Progenitor cell of endocrine pancreas (in vitro differentiated cells): ENCODE data around the gene RPS6KA3. TPM values are rescaled to one million over a fixed set of nuclear protein-coding genes. Genes with fewer than 3 reads are reported as not detected.

Source experiments
- DNase-seq: peaks from one replicate; pipeline ENCODE4 v3.0.0; 2021; ENCODE audit warnings: low spot score; ENCODE audit not compliant: unreplicated experiment
- H3K27ac Mint-ChIP-seq: 2 replicates; pipeline ENCODE4 v1.8.0; 2021; ENCODE audit warnings: mild to moderate bottlenecking, moderate library complexity, mixed read lengths
- H3K27me3 Mint-ChIP-seq: 2 replicates; pipeline ENCODE4 v1.8.0; 2021; ENCODE audit warnings: mixed read lengths
- H3K36me3 Mint-ChIP-seq: 2 replicates; pipeline ENCODE4 v1.8.0; 2022; ENCODE audit warnings: mixed read lengths; ENCODE audit not compliant: insufficient read depth
- H3K4me1 Mint-ChIP-seq: 2 replicates; pipeline ENCODE4 v1.8.0; 2021; ENCODE audit warnings: low read depth, mixed read lengths
- H3K4me3 Mint-ChIP-seq: 2 replicates; pipeline ENCODE4 v1.8.0; 2021; ENCODE audit warnings: low read depth, mild to moderate bottlenecking, moderate library complexity, mixed read lengths
- H3K9me3 Mint-ChIP-seq: 2 replicates; pipeline ENCODE4 v1.8.0; 2021; ENCODE audit warnings: low read depth, mixed read lengths
- total RNA-seq: library from RNA; stranded (reverse); gene quantifications from 2 replicates; pipeline ENCODE4 v1.2.1, GENCODE V29; 2021
- TF ChIP-seq, protein P1 (sequence below): fragments of 200-600 bp; sonication (generic); IDR thresholded peaks from one replicate; pipeline ENCODE4 v1.5.0; 2021; ENCODE audit warnings: antibody characterized with exemption, mild to moderate bottlenecking; ENCODE audit not compliant: unreplicated experiment

RPS6KA3 gene
- total RNA-seq, 1 donor from 2014 or later = 60.8 TPM

DNA sequence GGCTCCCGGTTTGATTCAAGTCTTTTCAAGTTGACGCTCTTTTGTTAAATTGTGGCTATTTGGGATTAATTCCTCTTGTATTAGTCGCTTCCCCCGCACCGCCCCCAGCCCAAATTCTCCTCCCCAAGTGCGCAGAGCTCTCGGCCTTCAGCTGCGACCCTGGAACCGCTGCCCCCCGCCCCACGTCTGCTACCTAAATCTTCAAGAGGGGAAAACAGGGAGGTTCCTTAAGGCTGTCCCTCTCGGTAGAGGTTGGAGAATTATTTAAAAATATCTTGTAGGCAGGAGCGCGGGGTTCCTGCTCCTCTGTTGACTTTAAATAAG is 860 bp upstream of the RPS6KA3 start:
- Mint-ChIP-seq H3K27me3 (no peaks in the 10 kb centered on the region), H3K36me3 (no peaks in the 10 kb centered on the region), H3K9me3 (peaks cover 5% of the 10 kb centered on the region), H3K4me1 (peaks cover 23% of the 10 kb centered on the region), H3K4me3 (peak overlapping the region; percentile 88), H3K27ac (peak overlapping the region; percentile 81)
- DNase-seq = peak; percentile 9
- TF ChIP-seq, protein P1, sequence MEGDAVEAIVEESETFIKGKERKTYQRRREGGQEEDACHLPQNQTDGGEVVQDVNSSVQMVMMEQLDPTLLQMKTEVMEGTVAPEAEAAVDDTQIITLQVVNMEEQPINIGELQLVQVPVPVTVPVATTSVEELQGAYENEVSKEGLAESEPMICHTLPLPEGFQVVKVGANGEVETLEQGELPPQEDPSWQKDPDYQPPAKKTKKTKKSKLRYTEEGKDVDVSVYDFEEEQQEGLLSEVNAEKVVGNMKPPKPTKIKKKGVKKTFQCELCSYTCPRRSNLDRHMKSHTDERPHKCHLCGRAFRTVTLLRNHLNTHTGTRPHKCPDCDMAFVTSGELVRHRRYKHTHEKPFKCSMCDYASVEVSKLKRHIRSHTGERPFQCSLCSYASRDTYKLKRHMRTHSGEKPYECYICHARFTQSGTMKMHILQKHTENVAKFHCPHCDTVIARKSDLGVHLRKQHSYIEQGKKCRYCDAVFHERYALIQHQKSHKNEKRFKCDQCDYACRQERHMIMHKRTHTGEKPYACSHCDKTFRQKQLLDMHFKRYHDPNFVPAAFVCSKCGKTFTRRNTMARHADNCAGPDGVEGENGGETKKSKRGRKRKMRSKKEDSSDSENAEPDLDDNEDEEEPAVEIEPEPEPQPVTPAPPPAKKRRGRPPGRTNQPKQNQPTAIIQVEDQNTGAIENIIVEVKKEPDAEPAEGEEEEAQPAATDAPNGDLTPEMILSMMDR = no peak

DNA sequence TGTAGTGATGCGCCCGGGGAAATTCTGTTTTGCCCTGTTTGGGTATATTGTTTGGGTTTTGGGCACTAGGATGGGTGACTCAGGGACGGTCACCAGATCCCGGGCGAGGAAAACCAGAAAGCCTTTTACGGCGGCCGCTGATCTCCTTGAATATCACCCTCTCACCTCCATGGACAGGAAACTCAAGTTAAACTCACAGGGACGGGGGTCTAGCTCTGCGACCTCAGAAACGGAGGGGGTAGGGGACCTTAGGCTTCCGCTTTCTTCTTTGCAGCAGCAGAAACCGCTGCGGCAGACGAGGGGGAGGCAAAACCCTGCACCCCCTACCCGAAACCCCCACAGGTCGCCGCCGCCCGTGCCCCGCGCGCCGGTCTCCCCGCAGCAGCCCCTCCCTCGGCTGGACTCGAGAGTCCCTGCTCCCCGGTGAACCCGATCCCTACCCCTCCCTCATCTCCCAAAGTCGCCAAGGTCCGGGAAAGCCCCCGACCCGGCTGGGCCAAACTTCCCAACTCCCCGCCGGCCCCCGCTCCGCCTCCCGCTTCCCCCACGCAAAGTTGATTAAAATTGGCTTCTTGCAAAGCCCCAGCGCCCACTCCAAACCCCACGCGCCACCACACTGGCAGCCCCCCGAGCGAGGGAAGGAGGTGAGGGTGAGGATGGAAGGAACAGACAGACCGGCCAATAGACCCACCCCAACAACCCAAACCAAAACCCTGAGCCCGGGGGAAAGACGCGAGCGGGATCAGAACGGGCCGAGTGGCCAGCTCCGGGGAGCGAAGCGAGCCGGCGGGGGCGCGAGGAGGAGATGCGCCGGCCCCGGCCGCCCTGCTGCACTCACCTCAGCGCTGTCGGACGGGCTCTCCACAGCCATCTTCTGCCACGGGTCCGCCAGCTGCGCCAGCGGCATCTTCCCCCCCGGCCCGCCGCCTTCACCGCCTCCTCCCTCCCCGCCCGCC is 705 bp downstream of the RPS6KA3 start:
- Mint-ChIP-seq H3K9me3 (peaks cover 7% of the 10 kb centered on the region), H3K27ac (peak overlapping the region; percentile 99), H3K27me3 (no peaks in the 10 kb centered on the region), H3K4me3 (peak overlapping the region; percentile 92), H3K36me3 (no peaks in the 10 kb centered on the region), H3K4me1 (peaks cover 21% of the 10 kb centered on the region)
- TF ChIP-seq, protein P1 = no peak
- DNase-seq = peak; percentile 11

DNA sequence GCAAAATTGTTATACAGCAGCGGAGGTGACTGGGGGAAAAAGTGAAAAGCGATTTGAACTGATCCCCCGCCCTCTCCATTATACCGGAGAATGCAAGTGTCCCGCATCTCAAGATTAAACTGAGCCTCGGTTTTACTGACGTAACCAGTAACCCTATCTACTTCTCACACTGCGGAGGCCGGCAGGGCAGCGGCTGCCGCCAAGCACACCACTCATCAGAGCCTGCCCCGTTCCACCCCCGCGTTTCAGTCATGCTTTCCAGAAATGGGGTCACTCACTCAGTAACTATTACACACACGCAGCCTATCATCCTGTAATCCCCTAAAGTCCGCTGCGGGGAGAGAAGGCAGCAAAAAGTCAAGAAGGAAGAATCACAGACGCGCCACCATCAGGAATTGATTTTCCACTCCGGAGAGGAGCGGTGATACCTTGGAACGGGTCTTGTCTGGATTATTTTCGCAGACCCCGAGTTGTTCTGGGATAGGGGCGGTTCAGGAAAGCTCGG is 1.4 kb downstream of the RPS6KA3 start:
- peaks cover 24% of the 10 kb centered on the region for H3K4me1 Mint-ChIP-seq
- peaks cover 7% of the 10 kb centered on the region for H3K9me3 Mint-ChIP-seq
- TF ChIP-seq, protein P1 = no peak
- peak overlapping the region; percentile 92 for H3K4me3 Mint-ChIP-seq
- H3K27ac Mint-ChIP-seq = peak overlapping the region; percentile 99
- DNase-seq = peak; percentile 12
- no peaks in the 10 kb centered on the region for H3K36me3 Mint-ChIP-seq
- H3K27me3 Mint-ChIP-seq = no peaks in the 10 kb centered on the region

DNA sequence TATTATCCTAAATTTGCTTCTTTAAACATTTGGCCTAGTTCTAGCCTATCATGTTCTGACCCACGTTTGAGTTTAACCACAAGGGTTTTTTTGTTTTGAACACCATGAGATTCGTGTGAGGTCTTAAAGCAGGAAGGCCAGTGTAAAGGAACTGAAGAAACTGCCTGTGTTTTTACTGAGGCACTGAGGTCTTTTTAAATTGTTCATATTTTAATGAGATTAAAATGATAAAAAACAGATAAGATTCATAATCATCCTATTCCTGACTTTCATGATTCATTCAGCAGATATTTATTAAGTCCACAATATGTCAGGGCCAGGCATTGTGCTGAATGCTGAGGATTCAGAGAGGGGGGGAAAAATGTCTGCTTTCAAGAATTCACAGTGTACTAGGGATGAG is 3.2 kb downstream of the RPS6KA3 start:
- H3K4me1 Mint-ChIP-seq = peaks cover 27% of the 10 kb centered on the region
- peaks cover 7% of the 10 kb centered on the region for H3K9me3 Mint-ChIP-seq
- peak overlapping the region; percentile 53 for H3K4me3 Mint-ChIP-seq
- peak overlapping the region; percentile 83 for H3K27ac Mint-ChIP-seq
- no peaks in the 10 kb centered on the region for H3K27me3 Mint-ChIP-seq
- H3K36me3 Mint-ChIP-seq = no peaks in the 10 kb centered on the region
- no peak for DNase-seq
- TF ChIP-seq, protein P1 = no peak

DNA sequence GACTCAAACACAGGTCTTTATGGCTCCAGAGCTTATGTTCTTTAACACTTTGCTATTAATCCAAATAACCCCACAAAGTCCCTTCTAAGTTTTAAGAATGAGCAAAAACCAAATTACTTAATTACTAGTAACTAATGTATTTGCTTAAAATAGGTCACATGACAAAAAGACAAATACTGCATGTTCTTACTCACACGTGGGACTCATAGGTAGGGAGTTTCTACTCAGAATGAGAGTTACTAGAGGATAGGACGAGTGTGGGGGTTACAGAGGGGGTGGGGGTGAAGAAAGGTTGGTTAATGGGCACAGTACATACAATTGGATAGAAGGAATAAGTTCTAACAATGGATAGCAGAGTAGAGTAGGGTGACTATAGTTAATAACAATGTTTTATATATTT is 5.8 kb downstream of the RPS6KA3 start:
- Mint-ChIP-seq H3K4me1 (peaks cover 27% of the 10 kb centered on the region), H3K27me3 (no peaks in the 10 kb centered on the region), H3K27ac (no peak overlapping the region), H3K9me3 (peaks cover 9% of the 10 kb centered on the region), H3K36me3 (peaks cover 2% of the 10 kb centered on the region), H3K4me3 (no peak overlapping the region)
- TF ChIP-seq, protein P1 = no peak
- DNase-seq = no peak
